HG03378 (cell line): ENCODE results near the gene ZNF492.
"Not testable (repeated sequence)": the region's sequence is repeated elsewhere in the genome, so short reads cannot be mapped to it uniquely, and the experiment has no call there.

Experiments
- ATAC-seq: cut with Tn5 transposase; IDR thresholded peaks from one replicate; pipeline ENCODE4 v1.9.1; 2021; ENCODE audit warnings: mild to moderate bottlenecking, moderate library complexity; ENCODE audit not compliant: unreplicated experiment

Gene ZNF492

GRCh38 chr19:22617181-22617580 lies 16.9 kb upstream of the ZNF492 start:
- ATAC-seq: not testable (repeated sequence)

GRCh38 chr19:22617614-22618320 lies 16.4 kb upstream of the ZNF492 start:
- no peak for ATAC-seq

- ATAC-seq: no peak
Observed at GRCh38 chr19:22619371-22619770, 14.8 kb upstream of the ZNF492 start.

DNA sequence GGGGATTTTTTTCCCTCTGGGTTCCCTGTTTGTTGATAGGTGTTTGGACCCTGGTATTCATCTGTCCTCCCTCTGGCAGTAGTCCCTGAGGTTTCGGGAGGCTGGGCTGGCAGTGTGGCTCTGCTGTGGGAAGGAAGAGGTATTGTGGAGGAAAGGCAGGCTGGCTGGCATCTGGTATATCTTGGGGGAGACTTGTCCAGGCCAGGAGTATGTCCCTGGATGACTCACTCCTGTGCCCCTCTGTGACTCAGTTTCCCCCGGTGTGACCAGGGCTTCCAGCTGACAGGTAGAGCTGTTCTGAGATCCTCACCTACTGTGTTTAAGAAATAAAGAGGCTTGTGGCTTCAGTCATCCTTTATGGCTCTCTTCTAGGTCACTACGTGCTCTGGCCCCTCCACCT lies 14.2 kb upstream of the ZNF492 start:
- no peak for ATAC-seq

DNA sequence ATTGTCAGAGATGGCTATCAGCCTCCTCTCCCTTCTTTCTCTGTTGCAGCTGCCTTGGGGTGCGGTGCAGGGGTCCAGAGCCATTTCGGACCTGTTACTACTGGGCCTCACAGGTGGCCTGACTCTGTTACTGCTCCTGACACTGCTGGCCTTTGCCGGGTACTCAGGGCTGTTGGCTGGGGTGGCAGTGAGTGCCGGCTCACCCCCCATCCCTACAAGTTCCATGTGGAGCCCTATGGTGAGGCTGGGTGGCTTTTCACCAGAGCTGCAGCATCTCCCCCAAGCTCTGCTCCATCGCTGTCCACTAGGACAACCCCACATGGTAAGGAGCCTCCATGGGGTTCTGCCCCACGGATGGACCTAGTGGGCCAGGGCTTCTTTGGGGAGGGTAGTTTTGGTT lies 13.7 kb upstream of the ZNF492 start:
- no peak for ATAC-seq

DNA sequence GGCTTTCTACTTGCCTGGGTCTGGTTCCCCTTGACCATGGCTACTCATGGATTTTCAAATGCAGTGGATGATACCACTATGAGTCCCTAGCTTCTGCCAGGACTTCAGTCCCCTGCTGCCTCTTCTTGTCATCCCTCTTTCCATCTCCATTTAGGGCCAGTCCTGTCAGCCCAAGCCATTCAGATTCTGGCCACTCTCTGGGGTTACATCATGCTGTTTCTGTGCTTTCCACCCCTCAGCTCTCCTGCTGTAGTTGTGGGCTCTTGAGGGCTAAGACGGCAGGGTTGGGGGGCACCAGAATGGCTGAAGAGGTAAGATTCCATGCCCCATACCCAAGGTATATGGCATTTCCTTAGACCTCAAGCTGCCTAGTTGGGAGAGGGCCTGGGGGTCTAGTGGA lies 13.2 kb upstream of the ZNF492 start:
- no peak for ATAC-seq

- ATAC-seq: no peak
Observed at GRCh38 chr19:22622020-22622419, 12.1 kb upstream of the ZNF492 start.

GRCh38 chr19:22622901-22623840 lies 11.0 kb upstream of the ZNF492 start:
- no peak for ATAC-seq

- ATAC-seq: no peak
Observed at GRCh38 chr19:22623841-22624221, 10.3 kb upstream of the ZNF492 start.

DNA sequence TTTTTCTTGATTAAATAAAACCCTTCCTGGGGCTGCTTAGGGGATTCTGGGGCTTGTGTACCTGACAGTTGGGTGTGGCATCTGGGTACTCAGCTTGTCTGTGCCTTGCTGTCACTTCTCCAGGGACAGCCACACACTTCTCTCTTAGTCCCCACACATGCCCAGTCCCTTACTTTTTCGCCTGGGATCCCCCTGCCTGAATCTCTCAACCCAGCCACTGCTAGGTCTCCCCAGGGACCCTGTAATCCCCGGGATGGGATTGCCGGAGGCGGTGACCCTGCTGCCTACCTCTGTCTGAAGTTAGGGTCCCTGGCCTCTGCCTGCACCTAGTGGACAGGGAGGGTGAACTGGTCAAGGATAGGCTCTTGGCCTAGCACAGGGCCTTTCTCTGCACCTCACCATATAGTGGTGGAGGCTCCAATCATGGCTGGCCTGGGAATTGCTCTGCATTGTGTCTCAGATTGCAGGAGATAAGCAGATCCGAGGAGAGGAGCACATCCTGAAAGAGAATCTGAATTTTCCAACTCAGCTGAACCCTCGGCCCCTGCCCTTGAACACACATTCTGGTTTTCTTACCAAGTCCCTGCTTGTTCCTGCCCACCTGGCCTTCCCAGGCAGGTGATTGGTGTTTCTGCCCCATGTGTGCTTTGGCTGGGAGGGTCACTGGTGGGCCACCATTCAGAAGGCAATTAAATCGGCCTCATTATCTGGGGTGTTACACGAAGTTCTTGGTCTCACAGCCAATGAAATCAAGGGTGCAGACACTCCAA lies 8.7 kb upstream of the ZNF492 start:
- no peak for ATAC-seq

GRCh38 chr19:22627526-22627925 lies 6.6 kb upstream of the ZNF492 start:
- no peak for ATAC-seq

GRCh38 chr19:22628401-22628800 lies 5.7 kb upstream of the ZNF492 start:
- no peak for ATAC-seq

DNA sequence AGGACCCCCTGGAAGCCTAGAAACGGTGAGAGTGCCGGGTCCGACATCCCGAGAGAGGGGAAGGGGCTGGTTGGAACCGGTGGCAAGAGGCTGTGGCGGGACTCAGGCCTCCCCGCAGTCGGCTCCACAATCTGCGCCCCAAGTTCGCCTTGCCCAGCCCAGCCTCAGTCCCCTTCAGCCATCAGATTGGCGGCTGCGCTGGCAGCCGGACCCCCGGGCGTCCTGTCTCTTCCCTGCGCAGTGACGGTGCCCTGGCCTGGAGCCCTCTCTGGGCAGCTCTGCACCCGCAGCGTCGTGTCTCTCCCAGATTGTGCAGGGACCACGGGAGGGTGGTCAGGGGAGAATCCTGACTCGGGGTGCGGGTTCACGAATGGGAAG lies 315 bp downstream of the ZNF492 start:
- no peak for ATAC-seq

DNA sequence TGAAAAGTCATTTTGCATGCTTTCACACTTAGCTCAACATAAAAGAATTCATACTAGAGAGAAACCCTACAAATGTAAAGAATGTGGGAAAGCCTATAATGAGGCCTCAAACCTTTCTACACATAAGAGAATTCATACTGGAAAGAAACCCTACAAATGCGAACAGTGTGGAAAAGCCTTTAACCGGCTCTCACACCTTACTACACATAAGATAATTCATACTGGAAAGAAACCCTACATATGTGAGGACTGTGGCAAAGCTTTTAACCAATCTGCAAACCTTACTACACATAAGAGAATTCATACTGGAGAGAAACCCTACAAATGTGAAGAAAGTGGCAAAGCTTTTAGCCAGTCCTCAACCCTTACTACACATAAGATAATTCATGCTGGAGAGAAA lies 51.4 kb downstream of the ZNF492 start:
- ATAC-seq: not testable (repeated sequence)

- not testable (repeated sequence) for ATAC-seq
Observed at GRCh38 chr19:22702661-22703060, 68.5 kb downstream of the ZNF492 start.

DNA sequence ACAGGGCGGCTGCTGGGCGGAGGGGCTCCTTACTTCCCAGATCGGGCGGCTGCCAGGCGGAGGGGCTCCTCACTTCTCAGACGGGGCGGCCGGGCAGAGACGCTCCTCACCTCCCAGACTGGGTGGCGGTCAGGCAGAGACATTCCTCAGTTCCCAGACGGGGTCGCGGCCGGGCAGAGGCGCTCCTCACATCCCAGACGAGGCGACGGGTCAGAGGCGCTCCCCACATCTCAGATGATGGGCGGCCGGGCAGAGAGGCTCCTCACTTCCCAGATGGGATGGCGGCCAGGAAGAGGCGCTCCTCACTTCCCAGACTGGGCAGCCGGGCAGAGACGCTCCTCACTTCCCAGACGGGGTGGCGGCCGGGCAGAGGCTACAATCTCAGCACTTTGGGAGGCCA lies 69.0 kb downstream of the ZNF492 start:
- not testable (repeated sequence) for ATAC-seq

DNA sequence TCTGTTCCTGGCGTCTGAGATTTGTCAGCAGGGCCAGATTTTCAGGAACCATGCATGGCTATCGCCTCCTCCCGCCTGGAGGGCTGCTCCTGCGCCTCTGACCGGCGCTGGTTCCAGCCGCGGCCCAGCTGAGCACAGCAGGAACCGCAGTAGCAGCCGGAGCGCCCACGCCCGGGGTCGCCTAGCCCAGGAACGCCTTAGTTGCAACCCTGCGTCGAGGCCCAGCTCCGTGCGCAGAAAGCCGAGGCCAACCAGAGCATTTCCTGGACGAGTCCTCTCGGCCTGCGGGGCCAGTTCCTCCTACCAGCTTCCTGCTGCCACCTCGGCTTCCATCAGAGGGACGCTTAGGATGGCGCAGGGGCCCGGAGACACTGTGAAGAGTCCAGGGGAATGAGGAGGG lies 74.9 kb downstream of the ZNF492 start:
- ATAC-seq: no peak
